Measurements from ENCODE around the gene XCL2.

Gene XCL2

DNA sequence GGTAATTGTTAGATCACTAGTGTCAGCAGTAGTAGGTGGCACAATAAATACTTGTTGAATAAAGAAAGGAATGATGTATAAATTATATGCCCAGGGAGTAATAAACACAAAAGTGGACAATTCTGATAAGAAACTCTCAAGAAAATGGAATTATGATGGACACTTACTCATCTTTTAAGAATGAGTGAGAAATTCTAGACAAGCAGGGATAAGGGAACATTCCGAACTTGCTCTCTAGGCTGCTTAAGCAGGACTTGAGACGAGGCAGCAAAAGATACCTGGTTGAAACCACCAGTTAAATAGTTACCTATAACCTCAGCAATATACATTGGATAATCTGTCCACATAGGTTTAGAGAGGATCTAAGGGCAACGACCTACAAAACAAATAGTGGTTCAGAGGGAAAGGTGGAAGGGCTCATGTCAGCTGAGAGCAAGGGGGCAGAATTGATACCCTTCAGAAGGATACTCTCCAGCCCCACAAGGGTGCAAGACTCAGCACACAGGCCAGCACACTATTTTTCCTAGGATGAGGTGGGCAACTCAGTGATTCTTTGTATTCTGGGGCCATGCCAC, 46.3 kb downstream of the XCL2 start:
- peaks cover 0 to 23% of the 10 kb centered on the region in 2 donors for H3K4me1 ChIP-seq (ENCODE audit: control insufficient read depth in 1 of 2, insufficient read depth in 2 of 2, low read length in 2 of 2)
- no peaks in the 10 kb centered on the region for H3K36me3 ChIP-seq (ENCODE audit: control insufficient read depth in 1 of 2, insufficient read depth in 2 of 2, low read length in 2 of 2)
- H3K27me3 ChIP-seq (ENCODE audit: low read depth, low read length) = no peaks in the 10 kb centered on the region
- no peak overlapping the region for H3K4me3 ChIP-seq (ENCODE audit: low read depth in 1 of 2, low read length in 2 of 2)
- H3K27ac ChIP-seq (ENCODE audit: low read length) = no peak overlapping the region
- H3K9me3 ChIP-seq (ENCODE audit: control insufficient read depth in 1 of 2, low read length in 2 of 2) = no peaks in the 10 kb centered on the region

DNA sequence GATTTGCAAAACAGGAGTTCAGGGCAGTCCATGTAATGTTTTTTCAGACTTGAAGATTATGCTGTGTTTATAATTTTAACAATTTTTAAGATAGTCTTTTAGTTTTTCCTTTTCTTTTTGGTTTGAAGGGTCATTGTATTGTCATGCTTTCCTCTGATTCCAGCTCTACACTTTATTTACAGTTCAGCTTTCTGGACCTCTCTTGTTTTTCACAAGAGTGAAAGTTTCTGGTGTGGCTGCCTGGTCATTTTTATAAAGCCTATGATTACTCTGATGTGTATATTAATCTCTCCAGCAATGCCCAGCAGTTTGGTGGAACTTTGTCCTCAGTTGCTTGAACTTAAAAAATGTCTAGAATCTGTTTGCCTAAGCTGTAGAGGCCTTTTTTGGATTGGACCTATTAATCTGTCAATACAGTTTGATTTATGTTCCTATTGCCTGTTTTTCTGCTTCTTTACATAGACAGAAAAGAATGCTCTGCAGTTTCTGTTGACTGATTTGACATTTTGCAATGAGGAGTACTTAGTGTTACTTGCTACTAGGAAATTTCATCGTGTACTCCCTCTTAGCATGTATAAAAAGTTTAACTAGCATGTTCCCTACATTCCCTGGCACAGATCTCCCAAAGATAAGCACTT, 52.2 kb downstream of the XCL2 start:
- Histone ChIP-seq H3K27ac (ENCODE audit: low read length) (no peak overlapping the region), H3K4me1 (ENCODE audit: control insufficient read depth in 1 of 2, insufficient read depth in 2 of 2, low read length in 2 of 2) (peaks cover 14 to 41% of the 10 kb centered on the region in 2 donors), H3K4me3 (ENCODE audit: low read depth in 1 of 2, low read length in 2 of 2) (no peak overlapping the region), H3K27me3 (ENCODE audit: low read depth, low read length) (no peaks in the 10 kb centered on the region), H3K9me3 (ENCODE audit: control insufficient read depth in 1 of 2, low read length in 2 of 2) (no peaks in the 10 kb centered on the region), H3K36me3 (ENCODE audit: control insufficient read depth in 1 of 2, insufficient read depth in 2 of 2, low read length in 2 of 2) (no peaks in the 10 kb centered on the region)
